ENCODE measurements around the gene RPS3.
"Not testable (repeated sequence)": the region's sequence is repeated elsewhere in the genome, so short reads cannot be mapped to it uniquely, and the experiment has no call there.

The RPS3 gene

GRCh38 chr11:75380716-75381420, 18.4 kb upstream of the RPS3 start:
- no peak for DNase-seq

- DNase-seq: no peak
Observed at GRCh38 chr11:75383246-75383645, 16.1 kb upstream of the RPS3 start.

GRCh38 chr11:75384438-75385080, 14.8 kb upstream of the RPS3 start:
- peak; percentile 79 for DNase-seq

GRCh38 chr11:75386942-75387630, 12.2 kb upstream of the RPS3 start:
- DNase-seq: no peak

DNA sequence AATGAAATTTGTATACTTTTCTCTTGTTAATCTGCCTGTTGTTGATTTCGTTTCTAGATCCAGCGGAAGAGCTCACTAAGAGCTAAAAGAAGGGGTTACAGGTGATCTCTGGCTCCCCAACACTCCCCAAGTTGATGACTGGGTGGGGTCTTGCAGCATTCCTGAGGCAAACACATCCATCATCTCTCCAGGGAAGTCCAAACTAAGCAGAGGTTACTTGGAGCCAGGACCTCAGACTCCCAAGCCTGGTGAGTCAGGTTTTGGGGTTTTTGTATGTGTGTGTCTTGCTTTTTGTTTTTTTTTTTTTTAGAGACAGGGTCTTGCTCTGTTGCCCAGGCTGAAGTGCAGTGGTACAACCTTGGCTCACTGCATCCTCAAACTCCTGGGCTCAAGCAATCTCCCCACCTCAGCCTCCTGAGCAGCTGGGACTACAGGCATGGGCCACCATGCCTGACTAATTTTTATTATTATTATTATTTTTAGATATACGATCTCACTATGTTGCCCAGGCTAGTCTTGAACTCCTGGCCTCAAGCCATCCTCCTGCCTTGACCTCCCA, 11.5 kb upstream of the RPS3 start:
- no peak for DNase-seq

DNA sequence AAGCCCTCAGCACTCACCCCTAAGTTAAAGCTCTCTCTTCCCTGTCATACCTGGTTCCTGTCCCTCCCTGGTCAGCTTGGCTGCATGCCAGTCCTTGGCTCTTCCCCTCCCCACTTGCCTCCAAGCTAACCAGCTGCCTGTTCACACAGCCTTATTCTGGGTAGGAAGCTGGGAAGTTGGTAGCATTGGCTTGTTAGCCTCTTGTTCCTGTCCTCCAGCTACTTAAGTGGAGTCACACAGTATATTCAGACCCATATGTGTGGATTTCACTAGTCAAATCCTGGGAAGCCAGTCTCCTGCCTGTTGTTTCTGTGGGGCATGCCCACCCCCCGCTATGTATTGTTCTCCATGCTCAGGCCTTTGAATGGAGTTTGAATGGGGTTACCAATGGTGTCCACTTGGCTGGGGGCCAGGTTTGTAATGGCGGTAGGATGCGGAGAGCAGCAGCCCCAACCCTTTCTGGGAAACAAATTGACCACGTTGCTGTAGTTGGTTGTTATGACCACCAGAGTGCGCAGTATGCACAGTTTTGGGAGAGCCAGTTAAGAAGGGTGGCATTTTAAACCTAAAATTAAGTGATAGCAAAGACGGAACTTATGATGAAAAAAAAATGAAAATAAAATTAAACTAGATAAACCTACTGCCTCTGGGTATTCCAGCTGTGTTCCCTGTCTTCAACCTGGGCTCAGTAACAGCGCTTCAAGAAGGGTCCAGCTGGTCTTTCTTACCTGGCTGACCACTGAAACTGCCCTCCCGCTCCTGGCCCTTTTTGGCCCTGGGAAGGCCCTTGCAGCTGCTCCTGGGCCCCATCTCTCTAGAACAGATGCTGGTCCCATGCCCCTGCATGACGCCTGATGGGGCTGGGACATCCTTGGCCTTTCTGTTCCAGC, 10.7 kb upstream of the RPS3 start:
- DNase-seq: peak; percentile 76

DNA sequence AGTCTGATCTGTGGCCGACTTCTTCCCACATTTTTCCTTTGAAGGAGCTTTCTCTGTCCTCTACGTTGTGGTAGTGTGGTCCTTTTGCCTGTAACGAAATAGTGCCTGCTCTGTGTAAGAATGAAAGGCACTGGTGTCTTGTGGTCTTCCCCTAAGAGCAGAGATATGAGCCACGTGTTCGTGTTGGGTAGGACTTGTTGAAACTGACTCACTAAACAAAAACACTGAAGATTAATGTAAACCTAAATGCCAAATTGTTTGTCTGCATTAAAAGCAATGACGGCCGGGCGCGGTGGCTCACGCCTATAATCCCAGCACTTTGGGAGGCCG, 10.1 kb upstream of the RPS3 start:
- DNase-seq: no peak

DNA sequence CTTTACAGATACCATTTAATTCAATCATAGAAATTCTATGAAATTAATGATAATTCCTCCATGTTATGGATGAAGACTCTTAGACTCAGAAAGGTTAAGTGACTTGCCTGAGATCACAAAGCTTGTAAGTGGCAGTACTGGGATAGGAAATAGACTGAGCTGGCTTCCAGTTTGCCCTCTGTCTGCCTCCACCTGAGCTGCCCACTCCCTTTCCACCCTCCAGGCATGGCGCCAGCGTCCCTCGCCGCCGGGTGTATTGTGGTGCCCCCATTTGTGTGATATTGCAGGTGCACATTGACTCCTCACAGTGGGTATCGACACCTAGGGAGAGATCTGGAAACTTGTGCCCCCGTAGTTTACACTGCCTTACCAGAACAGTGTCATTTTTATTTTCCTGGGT, 9.4 kb upstream of the RPS3 start:
- DNase-seq: no peak

DNA sequence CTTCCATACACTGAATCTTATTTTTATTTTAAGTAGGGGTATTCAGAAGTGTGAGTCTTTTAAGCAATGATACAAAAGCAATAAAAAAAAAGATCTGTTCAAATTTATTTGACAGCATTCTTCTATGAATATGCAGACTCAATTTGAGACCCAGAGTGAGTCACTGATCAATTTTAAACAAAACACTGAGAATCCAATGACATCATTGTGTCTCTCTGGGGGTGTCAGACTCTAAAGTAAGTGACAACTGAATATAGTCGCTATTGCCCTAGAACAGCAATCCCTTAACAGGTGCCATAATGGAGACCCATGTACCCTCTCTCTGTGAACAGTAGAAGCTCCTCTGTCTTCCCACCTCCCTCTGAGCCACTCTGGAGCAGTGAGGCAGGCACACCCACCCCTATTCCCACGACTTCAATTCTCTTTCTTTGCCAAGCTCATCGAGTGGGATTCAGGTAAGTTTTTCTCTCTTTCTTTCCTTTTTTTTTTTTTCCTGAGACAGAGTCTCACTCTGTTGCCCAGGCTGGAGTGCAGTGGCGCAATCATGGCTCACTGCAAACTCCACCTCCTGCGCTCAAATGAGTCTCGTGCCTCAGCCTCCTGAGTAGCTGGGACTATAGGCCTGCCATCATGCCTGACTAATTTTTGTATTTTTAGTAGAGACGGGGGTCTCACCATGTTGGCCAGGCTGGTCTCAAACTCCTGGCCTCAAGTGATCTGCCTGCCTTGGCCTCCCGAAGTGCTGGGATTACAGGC, 5.1 kb upstream of the RPS3 start:
- DNase-seq: no peak

- no peak for DNase-seq
Observed at GRCh38 chr11:75398906-75399305, 412 bp upstream of the RPS3 start.

- no peak for DNase-seq
Observed at GRCh38 chr11:75400146-75400865, 988 bp downstream of the RPS3 start.

- DNase-seq: no peak
Observed at GRCh38 chr11:75402002-75402773, 2.9 kb downstream of the RPS3 start.

DNA sequence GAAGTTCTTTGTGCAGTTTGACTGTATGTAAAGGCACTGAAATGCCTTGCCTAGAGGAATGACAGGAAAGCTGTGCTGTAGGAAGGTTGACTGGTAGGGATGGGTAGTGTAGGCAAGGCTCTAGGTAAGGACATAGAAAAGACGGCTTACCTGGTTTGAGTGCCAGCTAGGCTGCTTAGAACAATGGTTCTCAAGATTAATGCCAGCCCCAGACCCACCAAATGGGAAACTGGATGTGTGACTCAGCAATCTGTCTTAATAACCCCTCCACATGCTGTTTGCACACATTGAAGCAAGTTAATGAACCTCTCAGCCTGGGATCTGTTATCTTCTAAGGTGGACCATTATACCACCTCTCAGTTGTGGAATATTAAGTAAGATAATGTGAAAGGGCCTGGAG, 3.7 kb downstream of the RPS3 start:
- no peak for DNase-seq

DNA sequence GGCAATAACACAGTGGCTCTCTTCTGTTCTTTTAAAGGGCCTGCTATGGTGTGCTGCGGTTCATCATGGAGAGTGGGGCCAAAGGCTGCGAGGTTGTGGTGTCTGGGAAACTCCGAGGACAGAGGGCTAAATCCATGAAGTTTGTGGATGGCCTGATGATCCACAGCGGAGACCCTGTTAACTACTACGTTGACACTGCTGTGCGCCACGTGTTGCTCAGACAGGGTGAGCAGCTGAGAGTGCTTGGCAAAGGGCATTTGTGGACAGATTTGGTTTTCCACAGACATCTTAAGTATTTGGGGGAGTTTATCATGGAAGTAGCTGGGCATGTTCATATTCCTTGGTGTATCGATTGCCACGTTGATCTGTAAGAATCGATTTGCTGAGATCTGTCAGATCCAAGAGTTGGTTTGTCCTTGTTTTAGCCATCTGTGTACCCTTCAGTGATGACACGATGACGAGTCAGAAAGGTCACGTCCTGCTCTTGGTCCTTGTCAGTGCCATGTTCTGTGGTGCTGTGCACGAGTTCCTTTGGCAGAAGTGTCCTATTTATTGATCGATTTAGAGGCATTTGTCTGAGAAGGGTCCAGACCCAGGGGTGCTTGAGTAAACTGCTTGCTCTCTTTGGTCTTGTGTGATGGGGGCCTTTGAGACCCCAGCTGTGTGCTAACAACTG, 4.8 kb downstream of the RPS3 start:
- no peak for DNase-seq

DNA sequence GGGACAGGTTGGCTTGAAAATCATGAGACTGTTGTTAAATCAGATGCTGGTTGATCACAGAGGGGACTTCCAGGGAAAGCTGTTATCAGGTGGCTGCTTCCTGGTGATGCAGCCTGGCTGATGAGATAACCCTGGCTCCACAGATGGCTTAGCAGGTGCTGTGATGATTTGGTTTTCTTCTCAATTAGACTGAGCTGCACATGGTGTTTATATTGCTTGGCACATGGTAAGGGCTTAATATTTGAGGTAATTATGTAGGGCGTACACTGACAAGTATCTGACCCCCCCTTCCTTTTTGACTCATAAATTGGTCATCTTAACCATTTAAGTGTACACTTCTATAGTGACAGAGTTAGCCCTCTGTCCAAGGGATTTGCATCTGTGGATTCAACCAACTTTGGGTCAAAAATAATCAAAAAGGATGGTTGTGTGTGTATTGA, 7.0 kb downstream of the RPS3 start:
- no peak for DNase-seq

DNA sequence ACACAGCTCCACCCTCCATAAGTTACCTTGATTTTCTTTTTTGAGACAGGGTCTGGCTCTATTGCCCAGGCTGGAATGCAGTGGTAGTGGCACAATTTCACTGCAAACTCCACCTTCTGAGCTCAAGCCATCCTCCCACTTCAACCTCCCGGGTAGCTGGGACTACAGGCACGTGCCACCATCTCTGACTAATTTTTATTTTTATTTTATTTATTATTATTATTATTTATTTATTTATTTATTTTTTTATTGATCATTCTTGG, 9.6 kb downstream of the RPS3 start:
- no peak for DNase-seq

DNA sequence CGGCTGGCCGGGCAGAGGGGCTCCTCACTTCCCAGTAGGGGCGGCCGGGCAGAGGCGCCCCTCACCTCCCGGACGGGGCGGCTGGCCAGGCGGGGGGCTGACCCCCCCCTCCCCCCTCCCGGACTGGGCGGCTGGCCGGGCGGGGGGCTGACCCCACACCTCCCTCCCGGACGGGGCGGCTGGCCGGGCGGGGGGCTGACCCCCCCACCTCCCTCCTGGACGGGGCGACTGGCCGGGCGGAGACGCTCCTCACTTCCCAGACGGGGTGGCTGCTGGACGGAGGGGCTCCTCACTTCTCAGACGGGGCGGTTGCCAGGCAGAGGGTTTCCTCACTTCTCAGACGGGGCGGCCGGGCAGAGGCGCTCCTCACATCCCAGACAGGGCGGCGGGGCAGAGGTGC, 10.7 kb downstream of the RPS3 start:
- not testable (repeated sequence) for DNase-seq

- DNase-seq: not testable (repeated sequence)
Observed at GRCh38 chr11:75413146-75413545, 13.8 kb downstream of the RPS3 start.

GRCh38 chr11:75413864-75414263, 14.5 kb downstream of the RPS3 start:
- no peak for DNase-seq

Data from stimulated activated CD4-positive, alpha-beta T cell treated with anti-CD3 and anti-CD28 coated beads, Interleukin-4, amount 100 ng/mL, for 24 hours (primary cell).